Heart left ventricle (tissue), 16 donors: ENCODE data around the gene HSF2BP. TPM values are rescaled to one million over a fixed set of nuclear protein-coding genes. Genes with fewer than 3 reads are reported as not detected.
"Not testable (repeated sequence)": the region's sequence is repeated elsewhere in the genome, so short reads cannot be mapped to it uniquely, and the experiment has no call there.

Experiments used
- ATAC-seq, 4 donors: fragments of 200-7000 bp; cut with Tn5 transposase; one replicate each; pipeline ENCODE4 v1.9.1; 2020 to 2022; ENCODE audit warnings: moderate library complexity in 4 of 4, mild to moderate bottlenecking in 3 of 4, moderate number of reproducible peaks in 1 of 4
- DNase-seq, 5 donors: peaks; one replicate each; pipeline ENCODE4 v3.0.0-alpha.2; 2020
- H3K27ac ChIP-seq, 12 donors: fragments of 200-600 bp; sonication (generic) in 4 of 12; one replicate each; pipeline versions ENCODE4 v1.5.0 to v1.8.0; 2016 to 2022; ENCODE audit warnings: mild to moderate bottlenecking in 2 of 12
- H3K27me3 ChIP-seq, 9 donors: fragments of 200-600 bp; sonication (generic) in 2 of 9; one replicate each; pipeline versions ENCODE4 v1.5.1 to v1.8.0; 2016 to 2022; ENCODE audit warnings: mild to moderate bottlenecking in 3 of 9
- H3K36me3 ChIP-seq, 9 donors: fragments of 200-600 bp; sonication (generic) in 2 of 9; one replicate each; pipeline versions ENCODE4 v1.5.0 to v1.8.0; 2018 to 2022; ENCODE audit warnings: mild to moderate bottlenecking in 2 of 9
- H3K4me1 ChIP-seq, 12 donors: fragments of 200-600 bp; sonication (generic) in 4 of 12; one replicate each; pipeline versions ENCODE4 v1.5.0 to v1.8.0; 2016 to 2022; ENCODE audit warnings: mild to moderate bottlenecking in 3 of 12
- H3K4me3 ChIP-seq, 12 donors: fragments of 200-600 bp; sonication (generic) in 4 of 12; one replicate each; pipeline versions ENCODE4 v1.5.0 to v1.8.0; 2017 to 2022; ENCODE audit warnings: mild to moderate bottlenecking in 9 of 12, moderate library complexity in 4 of 12
- H3K9me3 ChIP-seq, 12 donors: fragments of 200-600 bp; sonication (generic) in 4 of 12; one replicate each; pipeline versions ENCODE4 v1.5.0 to v1.8.0; 2016 to 2022; ENCODE audit warnings: mild to moderate bottlenecking in 1 of 12
- WGBS, 4 donors: extraction: QIAGEN DNeasy Blood & Tissue Kit in 2 of 4; methylation state at CpG; one replicate each; pipeline versions ENCODE4 v1.1.5 to v1.1.7; 2013 to 2018; 5-methylcytosine and 5-hydroxymethylcytosine counted together
- intact Hi-C, 10 donors: fragments of 100-400 bp; cut with DNase I; formaldehyde crosslinking; loops; one replicate each; pipeline versions ENCODE4 v1.11.1 to v1.14.2; 2022
- polyA plus RNA-seq, 2 donors: library from polyadenylated mRNA; stranded (reverse); fragments of 200-250 nt; gene quantifications; one replicate each; pipeline ENCODE4 v1.2.3, GENCODE V29; 2013
- total RNA-seq, 9 donors: library from RNA; depleted of rRNA in 2 of 9; stranded (reverse); fragments of >200 nt in 2 of 9; fragmentation: NEBNext Ultra II Directional in 3 of 9; extraction: Animal tissue kit (Norgen Biotek cat#: 25700) in 3 of 9; gene quantifications; one replicate each; pipeline versions ENCODE4 v1.1.0 to v1.2.4, GENCODE V29; 2016 to 2023
- donor health status: ischemic (EF 13 %, LVEDD 7.1; RV severe dilation, severe dysfunction).
- donor health status: healthy with polysubstance abuse.
- donor health status: DM: no; HTN: yes; CAD: no.
- donor health status: DM: no; HTN: no; CAD: no.
- donor health status: ischemic (EF 25% LVEDD 6.9; RV normal size, moderate dysfunction).
- donor health status: ischemic (EF 25% LVEDD 5.7; RV mildly dilated, moderate dysfunction).
- donor health status: healthy.
- donor health status: DM: yes; HTN: yes; CAD: no.
- donor health status: ischemic (EF 35%, LVEDD 5.7; RV mildly dilated, moderate dysfunction).
- donor health status: nonischemic (EF 11% LVEDD 7.7; RV severe dilation, severe dysfunction).
- donor health status: DM: yes; HTN: yes; CAD: no.
- donor health status: PGD.
- donor health status: ischemic (EF 29% LVEDD 5.4; RV normal size, mild dysfunction).
- donor health status: nonischemic (EF 23%, LVEDD 6.1; RV moderate dilation, normal function).

HSF2BP gene
- total and polyA plus RNA-seq, 11 donors: 0.08 to 0.32 (median 0.19) TPM; not detected in 8

DNA sequence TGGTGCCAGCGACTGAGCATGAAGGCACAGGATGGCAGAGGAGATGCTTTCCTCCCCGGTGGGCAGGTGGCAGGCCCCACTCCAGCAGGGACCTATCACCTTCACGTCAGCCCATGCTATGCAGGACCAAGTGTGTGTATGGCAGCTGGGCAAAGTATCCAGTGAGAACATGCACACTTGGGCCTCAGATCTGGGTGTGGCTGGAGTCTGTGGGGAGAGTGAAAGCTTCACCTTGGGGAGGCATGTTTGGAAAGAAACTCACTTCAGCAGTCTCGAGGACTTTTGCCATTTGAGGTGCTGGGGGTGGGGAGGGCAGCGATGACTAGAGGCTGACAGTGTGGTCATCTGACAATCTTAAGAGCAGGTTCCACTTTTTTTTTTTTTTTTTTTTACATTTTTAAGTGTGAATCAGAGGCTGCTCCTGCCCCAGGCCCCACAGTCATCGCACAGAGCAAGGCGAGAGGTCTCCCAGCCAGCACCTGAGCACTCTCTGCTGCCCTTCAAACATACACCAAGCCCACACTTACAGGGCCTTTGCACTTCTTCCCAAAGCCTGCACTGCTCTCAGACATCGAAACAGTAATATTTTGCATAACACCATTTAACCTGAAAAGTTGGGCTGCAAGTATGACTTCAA lies 136.7 kb downstream of the HSF2BP start:
- H3K36me3 ChIP-seq, DNase-seq, H3K4me1 ChIP-seq, intact Hi-C loops, H3K4me3 ChIP-seq, ATAC-seq, H3K9me3 ChIP-seq, H3K27me3 ChIP-seq, H3K27ac ChIP-seq: not testable (repeated sequence)
- no CpG with 5 or more reads among the region's 8 CpGs for WGBS, 4 donors

DNA sequence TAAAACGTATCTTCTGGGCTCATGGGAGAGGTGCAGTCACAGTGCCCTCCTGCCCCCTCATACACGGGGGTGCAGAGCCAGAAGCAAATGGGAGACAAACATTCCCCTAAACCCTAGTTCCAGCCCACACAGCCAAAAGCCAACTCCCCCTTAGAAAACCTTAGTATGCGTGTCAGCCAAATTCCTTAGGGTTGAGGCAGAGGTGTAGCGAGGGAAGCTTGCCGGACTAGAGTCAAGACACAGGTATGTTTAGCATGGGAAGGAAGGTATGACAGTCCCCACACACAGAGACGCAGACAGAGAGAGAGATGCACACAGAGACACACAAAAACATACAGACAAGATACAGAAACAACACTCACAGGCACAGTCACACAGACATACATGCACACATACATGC lies 141.6 kb downstream of the HSF2BP start:
- H3K4me1 ChIP-seq, H3K27me3 ChIP-seq, intact Hi-C loops, H3K4me3 ChIP-seq, ATAC-seq, H3K36me3 ChIP-seq, H3K9me3 ChIP-seq, H3K27ac ChIP-seq, DNase-seq: not testable (repeated sequence)
- WGBS, 4 donors: no CpG with 5 or more reads among the region's 6 CpGs

- H3K27me3 ChIP-seq, intact Hi-C loops, H3K27ac ChIP-seq, H3K9me3 ChIP-seq, H3K4me1 ChIP-seq, DNase-seq, H3K36me3 ChIP-seq, H3K4me3 ChIP-seq: not testable (repeated sequence)
- WGBS, 4 donors: no CpG with 5 or more reads among the region's 10 CpGs
- ATAC-seq: peak; percentile 83 to 95 (median 88)
These were observed 142.2 kb downstream of the HSF2BP start for GRCh38 chr21:43516860-43517627.

- no CpG with 5 or more reads among the region's 4 CpGs for WGBS, 4 donors
- intact Hi-C loops, H3K36me3 ChIP-seq, H3K27me3 ChIP-seq, H3K4me3 ChIP-seq, DNase-seq, H3K27ac ChIP-seq, H3K4me1 ChIP-seq, H3K9me3 ChIP-seq: not testable (repeated sequence)
- ATAC-seq: peak in 3 of 4 donors; percentile 2 to 14 (median 4)
These were observed 142.9 kb downstream of the HSF2BP start for GRCh38 chr21:43516295-43516847.

- H3K9me3 ChIP-seq, H3K4me3 ChIP-seq, H3K27ac ChIP-seq, intact Hi-C loops, H3K27me3 ChIP-seq, DNase-seq, H3K36me3 ChIP-seq, H3K4me1 ChIP-seq: not testable (repeated sequence)
- peak in 1 of 4 donors; percentile 42 for ATAC-seq
- no CpG with 5 or more reads among the region's 3 CpGs for WGBS, 4 donors
These were observed 144.5 kb downstream of the HSF2BP start for GRCh38 chr21:43514834-43515233.

DNA sequence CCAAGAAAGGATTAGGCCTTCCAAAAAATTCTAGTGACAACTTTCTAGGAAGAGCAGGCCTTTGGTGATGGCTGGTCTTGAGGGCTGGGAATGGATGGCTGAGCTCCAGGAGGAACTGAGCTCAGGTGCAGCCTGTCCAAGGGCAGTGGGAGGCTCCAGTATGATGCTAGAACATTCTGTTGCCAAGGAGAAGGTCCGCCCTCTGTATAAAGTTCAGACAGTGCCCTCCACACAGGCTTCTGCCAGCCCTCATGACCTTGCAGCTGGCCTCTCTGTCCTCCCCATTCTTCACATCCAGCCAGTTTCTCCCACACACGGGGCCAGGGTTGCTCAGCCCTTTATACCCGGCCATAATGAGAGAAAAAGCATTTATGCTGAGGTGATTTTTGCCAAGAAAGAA lies 146.3 kb downstream of the HSF2BP start:
- no CpG with 5 or more reads among the region's 3 CpGs for WGBS, 4 donors
- H3K36me3 ChIP-seq, H3K4me3 ChIP-seq, H3K9me3 ChIP-seq, H3K27ac ChIP-seq, intact Hi-C loops, ATAC-seq, DNase-seq, H3K4me1 ChIP-seq, H3K27me3 ChIP-seq: not testable (repeated sequence)

- no CpG with 5 or more reads among the region's 4 CpGs for WGBS, 4 donors
- H3K36me3 ChIP-seq, H3K4me3 ChIP-seq, DNase-seq, H3K27me3 ChIP-seq, H3K9me3 ChIP-seq, intact Hi-C loops, H3K27ac ChIP-seq, H3K4me1 ChIP-seq: not testable (repeated sequence)
- ATAC-seq: peak in 1 of 4 donors; percentile 21
These were observed 148.1 kb downstream of the HSF2BP start for GRCh38 chr21:43511209-43511608.

GRCh38 chr21:43510669-43511068 lies 148.6 kb downstream of the HSF2BP start:
- peak in 3 of 4 donors; percentile 55 to 78 (median 78) for ATAC-seq
- intact Hi-C loops, H3K4me1 ChIP-seq, H3K9me3 ChIP-seq, H3K4me3 ChIP-seq, H3K27ac ChIP-seq, H3K27me3 ChIP-seq, DNase-seq, H3K36me3 ChIP-seq: not testable (repeated sequence)
- WGBS, 4 donors: no CpG with 5 or more reads among the region's 3 CpGs

GRCh38 chr21:43503892-43504291 lies 155.4 kb downstream of the HSF2BP start:
- intact Hi-C loops, H3K36me3 ChIP-seq, H3K4me1 ChIP-seq, DNase-seq, H3K27ac ChIP-seq, H3K4me3 ChIP-seq, H3K27me3 ChIP-seq, H3K9me3 ChIP-seq: not testable (repeated sequence)
- ATAC-seq: peak; percentile 38 to 67 (median 46)
- no CpG with 5 or more reads among the region's 13 CpGs for WGBS, 4 donors

DNA sequence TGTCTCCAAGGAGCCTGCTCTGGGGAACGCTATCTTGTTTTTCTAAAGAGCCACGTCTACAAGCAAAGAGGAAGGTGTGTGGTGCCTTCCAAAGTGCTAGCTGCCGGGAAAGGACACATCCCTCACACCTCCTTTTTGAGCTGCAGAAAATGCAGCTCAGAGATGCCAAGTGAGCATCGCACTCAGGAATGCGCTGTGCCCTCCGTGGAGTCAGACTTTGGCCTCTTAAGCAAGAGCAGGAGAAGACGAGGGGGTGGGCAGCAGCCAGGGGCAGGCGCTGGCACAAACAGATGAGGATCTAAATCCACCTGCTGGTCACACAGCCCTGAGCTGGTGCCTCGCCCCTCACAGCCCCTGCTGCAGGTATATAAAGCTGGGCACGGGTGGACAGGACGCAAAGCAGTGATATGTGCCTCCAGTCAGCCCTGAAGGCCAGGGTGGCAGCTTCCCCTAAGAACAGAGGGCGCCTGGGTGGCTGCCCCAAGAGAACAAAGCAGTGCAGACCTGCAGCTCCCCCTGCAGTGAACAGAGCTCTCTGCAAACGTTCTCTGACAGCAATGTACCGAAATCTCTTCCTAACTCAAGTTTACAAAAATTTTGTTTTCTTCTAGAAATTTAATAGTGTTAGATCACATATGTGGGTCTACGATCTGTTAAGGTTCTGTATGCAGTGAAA lies 156.1 kb downstream of the HSF2BP start:
- peak in 2 of 4 donors; percentile 52 to 64 for ATAC-seq
- H3K36me3 ChIP-seq, H3K4me1 ChIP-seq, H3K9me3 ChIP-seq, DNase-seq, intact Hi-C loops, H3K4me3 ChIP-seq, H3K27ac ChIP-seq, H3K27me3 ChIP-seq: not testable (repeated sequence)
- no CpG with 5 or more reads among the region's 15 CpGs for WGBS, 4 donors
